GM18519 (cell line): Measurements from ENCODE around the gene AIG1.
A peak's percentile ranks its signal among the peaks of the same experiment; 100 is the strongest.
"Not testable (repeated sequence)": the region's sequence is repeated elsewhere in the genome, so short reads cannot be mapped to it uniquely, and the experiment has no call there.

Experiments used
- ATAC-seq: cut with Tn5 transposase; IDR thresholded peaks from one replicate; pipeline ENCODE4 v1.9.1; 2021; ENCODE audit warnings: mild to moderate bottlenecking, moderate library complexity; ENCODE audit not compliant: unreplicated experiment, low FRiP score

AIG1 gene

DNA sequence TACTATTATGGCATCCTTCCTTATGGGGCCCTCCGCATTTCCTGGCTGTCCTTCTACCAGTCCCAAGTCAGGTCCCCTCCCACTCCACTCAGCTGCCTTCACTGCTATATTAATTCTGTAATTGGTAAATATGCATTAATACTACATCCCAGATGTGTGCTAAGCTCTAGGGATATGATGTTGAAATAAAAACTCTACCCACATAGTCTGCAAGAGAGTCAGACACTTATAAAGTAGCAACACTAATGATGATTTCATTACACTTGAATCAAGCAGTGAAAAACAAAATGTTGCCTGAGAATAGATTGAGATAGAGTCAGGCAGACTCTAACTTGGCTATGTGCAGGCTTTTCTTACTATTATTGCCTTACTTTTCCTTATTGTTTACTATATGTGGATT lies 62.4 kb downstream of the AIG1 start:
- ATAC-seq, result no peak

DNA sequence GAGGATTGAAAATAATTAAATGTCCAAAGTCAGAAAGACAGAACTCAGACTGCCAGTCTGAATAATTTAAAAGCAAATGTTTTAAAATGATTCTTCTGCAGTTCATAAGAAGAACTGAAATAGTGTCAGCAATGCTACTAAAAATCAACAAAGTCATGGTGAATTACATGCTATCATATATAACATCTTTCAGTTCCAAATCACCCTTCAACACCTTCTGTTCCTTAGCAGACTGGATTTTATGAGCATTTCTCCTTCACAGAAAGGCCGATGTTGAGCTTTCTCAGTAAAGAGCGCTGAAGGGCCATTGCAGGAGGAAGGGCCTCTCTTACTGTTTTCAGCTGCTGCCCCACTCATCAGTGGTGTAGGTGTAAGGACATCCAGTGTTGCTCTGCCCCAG lies 63.3 kb downstream of the AIG1 start:
- ATAC-seq, result no peak

DNA sequence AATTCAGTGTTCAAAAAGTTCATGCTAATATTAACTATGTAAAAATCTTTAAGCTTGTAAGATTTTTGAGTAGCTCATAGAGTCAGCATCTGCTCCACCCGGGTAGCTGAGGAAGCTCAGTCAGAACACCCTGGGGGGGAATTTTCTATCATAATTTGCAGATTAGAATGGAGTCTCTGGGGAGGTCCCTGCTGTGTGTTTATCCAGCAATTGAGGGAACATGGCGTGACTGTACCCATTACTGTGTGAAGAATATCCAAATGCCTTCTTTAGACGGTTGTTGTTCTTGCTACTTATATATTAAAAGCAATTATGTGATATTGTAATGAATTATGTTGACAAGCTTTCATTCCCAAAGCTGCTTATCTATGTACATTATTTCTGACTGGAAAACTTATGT lies 64.8 kb downstream of the AIG1 start:
- no peak for ATAC-seq

DNA sequence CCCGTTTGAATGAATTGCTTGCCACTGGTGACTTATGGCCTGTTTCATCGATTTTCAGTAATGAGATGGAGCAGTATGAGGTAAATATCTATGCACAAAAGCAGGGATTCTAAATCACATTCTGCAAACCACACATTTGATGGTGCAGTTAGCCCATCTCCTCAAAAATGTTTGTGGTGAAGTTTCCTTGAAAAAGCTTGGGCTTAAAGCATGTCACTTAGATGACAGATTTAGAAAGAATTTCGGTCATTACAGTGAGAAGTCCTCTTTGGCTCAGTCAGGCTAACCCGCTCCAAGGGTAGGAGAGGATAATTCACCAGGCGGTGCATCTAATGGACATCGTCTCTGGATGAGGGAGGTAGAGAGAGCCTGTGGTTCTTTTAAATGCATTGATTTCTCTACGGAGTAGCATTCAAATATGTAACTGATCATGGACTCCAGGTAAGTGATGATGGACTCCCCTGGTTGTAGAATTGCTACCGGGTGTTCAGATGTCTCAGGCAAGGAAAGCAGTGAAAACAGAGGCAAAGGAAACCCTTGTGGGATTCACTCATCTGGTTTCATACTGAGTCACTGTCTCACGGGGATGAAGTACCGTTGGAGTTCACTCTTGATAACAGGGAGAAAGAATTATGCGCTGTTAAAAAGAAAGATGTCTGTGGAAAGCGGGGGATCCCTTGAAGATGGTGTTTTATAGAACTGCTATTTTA lies 65.3 kb downstream of the AIG1 start:
- no peak for ATAC-seq

DNA sequence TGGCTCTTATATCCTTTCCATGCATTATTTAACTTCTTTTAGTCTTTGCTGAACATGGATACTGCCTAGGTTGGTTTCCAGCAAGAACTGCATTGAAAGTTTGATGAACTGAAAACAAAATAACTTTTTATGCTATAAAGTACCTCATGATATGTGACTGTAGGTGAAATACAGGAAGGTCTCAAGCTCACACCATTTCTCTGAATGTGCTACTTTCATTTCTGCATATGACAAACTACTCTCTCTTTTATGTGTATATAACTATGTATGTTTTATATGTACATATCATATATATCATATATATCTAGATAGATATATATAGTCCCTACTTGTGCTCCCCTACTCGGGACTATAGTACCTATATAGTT lies 65.9 kb downstream of the AIG1 start:
- ATAC-seq, result no peak

DNA sequence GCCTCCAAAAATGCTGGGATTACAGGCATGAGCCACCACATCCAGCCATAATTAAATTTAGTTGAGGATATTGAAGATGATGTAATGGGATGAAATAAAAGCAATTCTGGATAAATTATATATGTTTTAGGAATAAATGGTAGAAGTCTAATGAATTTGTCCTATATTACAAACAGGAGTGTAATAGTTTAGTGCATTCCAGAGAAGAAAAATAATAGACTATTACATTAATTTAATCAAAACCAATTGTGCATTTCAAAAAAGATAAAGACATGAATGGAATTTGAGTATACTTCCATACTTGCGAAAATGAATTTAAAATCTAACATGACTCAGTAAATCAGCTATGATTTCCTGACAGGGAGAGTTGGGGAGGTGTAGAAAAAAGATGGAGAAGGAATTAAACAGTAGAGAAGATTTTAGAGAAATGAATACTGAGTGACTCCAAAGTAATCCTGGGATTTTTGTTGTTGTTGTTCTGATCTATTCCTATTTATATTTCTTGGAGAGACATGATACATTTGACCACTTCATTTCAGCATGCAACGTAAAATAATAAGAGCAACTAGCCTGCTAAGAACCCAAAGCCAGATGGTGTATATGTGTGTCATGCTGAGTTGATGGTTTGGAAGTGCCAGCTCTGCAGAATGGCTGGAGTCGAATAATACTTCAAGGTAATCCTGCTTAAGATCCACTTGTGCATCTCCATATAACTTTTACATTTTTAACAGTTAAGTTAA lies 67.4 kb downstream of the AIG1 start:
- no peak for ATAC-seq

DNA sequence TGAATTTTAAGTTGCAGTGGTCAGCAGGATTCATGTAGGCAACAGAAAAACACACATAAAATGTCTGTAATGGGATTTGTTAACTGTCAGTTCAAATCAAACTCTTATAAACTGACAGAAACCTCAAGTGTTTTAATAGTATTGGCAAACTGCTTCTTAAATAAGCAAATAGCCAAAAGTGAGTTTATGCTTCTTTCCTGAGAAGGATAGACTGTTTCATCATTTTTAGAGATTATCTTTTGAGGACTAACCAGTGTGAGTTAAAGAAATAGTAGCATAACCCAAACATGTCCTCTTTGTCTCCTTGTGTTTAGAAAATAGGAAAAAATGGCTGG lies 68.0 kb downstream of the AIG1 start:
- ATAC-seq, result no peak

DNA sequence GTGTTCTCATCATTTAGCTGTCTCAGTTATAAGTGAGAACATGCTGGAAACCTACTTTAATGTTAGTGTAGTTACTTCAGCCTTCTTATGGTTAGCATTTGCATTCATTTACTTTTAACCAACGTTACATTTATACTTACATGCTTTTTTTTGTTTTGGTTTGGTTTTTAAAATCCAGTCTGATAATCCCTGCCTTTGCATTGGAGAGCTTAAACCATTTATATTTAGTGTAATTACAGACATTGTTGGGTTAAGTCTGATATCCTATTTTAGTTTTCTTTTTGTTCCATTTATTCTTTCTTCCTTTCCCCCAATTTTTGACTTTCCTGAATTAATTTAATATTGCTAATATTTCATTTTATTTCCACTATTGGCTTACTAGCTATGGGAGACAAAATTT lies 70.2 kb downstream of the AIG1 start:
- ATAC-seq, result no peak

DNA sequence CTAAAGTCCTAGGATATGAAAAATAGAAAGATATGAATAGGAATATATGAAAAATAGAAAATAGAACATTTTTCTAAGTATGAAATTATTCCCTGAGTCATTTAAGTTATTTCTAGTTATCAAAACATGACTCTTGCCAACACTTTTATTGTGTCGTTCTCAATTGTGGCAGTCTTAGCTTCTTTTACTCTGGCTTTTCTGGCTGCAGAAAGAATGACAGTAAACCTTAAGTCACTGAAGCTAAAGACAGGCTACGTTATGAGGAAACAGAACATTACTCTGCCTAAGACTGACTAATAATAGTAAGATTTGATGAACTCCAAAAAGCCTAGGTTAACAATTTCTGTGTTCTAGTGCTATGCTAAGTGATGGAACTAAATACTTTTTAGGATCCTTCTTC lies 74.6 kb downstream of the AIG1 start:
- ATAC-seq, result no peak

DNA sequence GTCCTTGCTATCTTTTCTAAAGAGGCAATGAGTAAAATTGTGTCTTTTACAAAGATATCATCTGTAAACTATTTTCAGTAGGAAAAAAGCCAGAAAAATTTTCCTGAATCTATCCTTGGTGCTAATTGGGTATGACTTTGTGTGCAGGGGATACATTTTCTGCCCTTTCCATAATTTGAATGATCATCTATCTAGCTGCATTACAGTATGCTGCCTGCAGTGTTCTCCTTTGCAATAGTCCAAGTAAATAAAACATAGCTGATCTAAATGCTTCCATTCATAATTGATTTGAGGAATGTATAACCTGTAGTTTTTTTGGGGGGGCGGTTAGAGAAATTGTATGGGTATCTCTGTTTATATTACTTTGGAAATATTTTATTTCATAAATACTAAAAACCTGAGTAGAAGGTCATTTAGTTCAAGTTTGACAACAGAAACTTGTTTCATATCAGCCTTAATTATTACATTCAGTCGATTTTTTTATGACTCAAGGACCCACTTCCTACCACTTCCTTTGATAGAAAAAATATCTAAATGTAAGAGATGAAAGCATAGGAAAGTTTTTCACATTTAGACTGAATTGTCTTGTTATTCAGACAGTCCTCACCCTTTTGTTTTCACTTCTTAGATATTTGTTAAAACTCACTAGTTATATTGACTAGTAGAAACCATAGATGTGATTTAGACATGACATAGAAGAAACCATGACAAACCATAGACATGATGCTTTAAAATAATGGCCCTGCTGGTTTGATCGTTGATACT lies 75.3 kb downstream of the AIG1 start:
- ATAC-seq, result no peak

DNA sequence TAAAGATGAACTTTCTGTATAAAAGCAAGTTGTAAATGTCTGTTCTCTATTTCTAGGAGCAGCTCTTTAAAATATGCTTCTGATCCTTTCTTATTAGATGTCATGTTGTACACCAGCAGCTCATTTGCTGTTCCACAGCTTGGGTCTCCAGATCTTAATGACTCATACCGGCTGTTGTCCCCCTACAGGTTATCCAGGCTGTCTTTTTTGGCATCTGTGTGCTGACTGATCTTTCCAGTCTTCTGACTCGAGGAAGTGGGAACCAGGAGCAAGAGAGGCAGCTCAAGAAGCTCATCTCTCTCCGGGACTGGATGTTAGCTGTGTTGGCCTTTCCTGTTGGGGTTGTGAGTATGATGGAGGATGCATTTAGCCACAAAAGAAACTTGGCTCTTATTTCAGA lies 76.0 kb downstream of the AIG1 start:
- ATAC-seq, result no peak

DNA sequence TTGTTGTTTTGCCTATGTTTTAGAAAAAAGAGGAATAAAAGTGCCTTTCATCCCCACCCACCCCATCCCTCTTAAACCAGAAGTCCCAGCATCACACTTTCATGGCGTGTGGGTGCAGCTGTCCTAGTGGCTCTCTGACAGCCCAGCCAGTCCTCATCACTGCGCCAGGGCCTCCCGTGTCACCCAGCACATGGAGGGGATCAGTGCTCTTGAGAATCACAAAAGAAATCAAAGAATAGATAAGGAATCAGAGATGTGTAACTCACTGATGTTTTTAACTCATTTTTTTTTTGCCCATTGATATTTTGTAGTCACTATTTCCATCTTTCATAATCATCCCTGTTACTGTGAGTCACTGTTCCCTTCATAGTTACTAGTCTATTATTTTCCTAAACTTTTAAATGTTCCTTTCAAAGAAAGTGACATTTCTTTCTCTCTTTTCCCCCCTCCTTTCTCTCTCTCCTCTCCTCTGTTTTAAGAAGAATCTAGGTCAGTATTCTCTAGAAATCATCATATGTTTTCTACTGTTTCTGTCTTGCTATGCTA lies 78.6 kb downstream of the AIG1 start:
- ATAC-seq, result no peak

DNA sequence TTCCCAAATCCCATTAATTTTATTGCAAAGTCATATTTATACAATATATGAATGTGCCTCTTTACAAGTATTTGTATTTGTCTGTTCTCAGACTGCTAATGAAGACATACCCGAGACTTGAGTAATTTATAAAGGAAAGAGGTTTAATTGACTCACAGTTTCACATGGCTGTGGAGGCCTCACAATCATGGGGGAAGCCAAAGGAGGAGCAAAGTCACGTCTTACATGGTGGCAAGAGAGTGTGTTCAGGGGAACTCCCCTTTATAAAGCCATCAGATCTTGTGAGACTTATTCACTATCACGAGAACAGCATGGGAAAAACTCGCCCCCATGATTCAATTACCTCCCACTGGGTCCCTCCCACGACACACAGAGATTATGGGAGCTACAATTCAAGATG lies 79.2 kb downstream of the AIG1 start:
- ATAC-seq, result not testable (repeated sequence)

DNA sequence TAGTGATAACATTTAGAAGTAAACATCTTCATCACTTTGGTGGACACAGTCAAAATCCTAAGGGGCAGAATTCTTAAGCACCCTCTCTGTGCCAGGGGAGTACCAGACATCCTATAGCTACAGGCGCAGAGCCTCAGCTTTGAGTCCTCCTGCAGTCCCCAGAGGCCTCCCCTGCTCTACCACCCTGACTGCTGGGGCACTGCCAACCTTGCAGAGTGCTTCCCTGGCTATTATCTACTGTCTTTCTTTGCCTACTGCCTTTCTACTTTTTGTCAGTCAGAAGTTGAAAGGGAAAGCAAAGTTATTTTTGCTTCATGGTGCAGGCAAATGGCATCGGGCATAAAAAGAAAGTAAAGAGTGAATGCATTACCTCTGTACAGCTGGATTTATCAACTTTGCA lies 80.1 kb downstream of the AIG1 start:
- ATAC-seq, result no peak

DNA sequence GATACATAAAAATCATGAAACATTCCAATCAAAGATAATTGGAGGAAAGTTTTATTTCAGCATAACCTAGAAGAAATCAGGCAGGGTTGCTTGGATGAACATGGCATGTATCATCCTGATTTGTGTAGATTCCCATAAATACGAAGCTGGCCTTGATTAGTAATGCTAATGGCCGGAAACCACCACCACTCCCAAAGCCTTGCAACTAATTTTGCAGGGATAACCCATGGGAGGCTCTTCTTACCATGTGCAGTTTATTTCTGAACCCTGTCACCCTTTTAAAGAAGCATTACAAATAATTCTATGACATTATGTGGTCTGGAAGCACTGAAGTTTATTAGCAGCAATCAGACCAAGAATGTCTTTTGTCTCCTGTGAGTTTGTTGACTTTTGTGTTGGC lies 80.8 kb downstream of the AIG1 start:
- ATAC-seq, result no peak

DNA sequence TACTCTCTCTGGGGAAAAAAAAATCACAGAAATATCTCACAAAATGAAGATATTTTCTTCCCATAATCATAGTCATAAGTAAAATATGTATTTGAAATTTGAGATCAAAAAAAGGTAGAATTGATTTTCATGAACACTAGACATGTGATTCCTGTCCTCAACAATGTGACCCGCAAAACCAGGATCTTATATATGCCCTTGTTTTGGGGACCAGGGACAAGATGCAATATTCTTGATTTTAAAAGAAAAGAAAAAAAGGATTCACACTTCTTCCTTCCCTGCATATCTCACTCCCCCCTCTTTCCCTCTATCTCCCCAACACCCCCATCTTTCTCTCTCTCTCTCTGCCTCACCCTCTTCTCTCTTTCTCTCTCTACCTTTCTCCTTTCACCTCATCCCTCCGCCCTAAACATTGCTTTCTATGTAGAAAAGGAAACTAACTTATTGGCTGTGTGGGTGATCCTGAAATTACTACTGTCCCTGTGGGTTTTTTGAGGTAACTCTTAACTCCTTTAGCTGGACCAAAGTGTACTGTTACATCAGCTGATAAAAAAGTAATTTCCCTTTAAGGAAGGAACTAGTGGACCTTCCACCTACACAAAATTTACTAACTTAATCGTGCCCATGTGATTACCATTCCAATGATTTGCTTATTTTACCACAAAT lies 85.6 kb downstream of the AIG1 start:
- peak; percentile 49 for ATAC-seq

DNA sequence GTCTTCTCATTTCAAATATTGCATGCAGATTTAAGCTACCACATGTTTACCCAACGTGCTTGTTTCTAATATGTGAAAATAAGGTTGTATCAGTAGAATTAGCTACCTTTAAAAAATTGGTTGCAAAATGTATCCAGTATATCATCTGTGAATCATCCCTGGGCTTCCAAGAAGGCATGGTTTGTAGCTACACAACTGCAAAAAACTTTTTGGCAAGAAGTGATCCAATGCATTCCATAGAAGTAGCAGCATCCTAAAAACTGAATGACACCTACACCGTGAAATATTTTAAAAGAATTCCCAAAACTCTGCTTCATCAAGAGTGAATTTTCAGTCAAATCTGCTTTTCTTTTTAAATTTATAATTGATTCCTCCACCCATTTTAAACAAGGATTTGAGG lies 89.1 kb downstream of the AIG1 start:
- no peak for ATAC-seq

DNA sequence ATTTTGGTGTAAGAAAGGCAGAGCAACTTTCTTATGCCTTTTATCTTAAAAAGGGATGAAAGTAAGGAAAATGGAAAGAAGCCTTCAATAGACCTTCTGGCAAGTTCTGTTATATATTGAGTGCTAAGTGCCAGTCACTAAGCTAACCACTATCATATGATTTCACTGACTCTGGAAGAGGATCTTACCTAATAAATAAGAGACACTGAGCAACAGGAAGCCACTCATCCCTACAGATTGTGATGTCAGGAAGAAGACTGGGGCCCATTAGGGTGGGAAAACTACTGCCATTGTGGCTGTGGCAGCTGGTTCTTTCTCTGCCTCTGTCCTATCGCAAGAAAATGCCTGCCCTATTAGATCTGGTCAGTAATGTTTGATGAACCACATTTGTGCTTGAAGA lies 89.6 kb downstream of the AIG1 start:
- ATAC-seq, result no peak

DNA sequence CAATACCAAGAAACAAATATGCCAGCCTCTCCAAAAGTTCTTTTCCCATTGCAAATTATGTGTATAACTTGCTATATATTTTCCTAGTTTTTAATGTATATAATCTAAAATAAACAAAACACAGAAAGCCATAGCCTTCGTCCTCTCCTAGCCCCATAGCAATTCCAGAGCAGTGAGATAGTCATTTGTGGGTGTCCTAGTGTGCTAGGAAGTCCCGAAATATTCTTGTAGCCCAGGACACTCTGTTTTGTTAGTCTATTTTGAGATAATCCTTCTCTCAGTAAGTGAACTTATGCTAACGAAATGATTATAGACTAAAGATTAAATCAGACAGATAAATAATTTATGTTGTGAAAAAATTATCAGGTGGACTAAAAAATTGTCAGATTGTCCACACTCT lies 90.7 kb downstream of the AIG1 start:
- ATAC-seq, result no peak

DNA sequence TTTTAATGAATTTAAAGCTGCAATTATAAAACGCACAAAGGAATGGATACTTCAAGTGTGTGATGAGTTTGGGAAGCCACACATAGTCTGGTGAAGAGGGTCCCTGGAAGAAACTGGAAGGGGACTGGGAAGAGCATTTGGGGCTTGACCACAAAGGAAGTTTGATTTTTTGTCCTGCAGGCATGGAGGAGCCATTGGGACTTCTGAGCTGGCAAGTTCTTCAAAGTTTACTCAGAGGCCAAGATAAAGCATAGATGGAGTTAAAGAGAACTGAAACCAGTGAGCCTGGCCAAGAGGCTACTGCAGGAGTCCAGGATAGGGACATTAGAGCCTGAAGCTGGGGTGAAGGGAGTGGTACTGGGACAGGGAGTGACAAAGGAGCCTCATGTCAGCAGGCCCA lies 95.0 kb downstream of the AIG1 start:
- no peak for ATAC-seq

DNA sequence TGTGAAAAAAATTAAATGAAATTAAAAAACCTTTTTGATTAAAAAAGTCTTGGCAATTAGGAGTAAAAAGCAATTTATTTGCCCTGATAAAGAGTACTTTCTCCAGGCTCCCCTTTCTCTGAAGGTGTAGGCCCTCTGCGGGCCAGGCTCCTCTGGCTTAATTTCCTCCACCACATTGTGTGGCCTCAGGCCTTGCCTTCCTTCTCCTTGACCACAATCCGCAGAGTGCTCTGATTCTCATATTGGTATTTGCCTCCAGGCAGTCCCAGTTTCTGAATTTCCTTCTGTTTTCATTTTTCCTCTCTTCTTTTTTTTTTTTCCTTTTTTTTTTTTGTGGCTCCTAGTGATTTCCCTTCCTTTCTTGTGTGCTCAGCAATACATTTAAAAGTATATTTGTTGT lies 96.4 kb downstream of the AIG1 start:
- ATAC-seq, result no peak
